IPS-NIHi7 (cell line): ENCODE results near the gene IRS2.
"Not testable (repeated sequence)": the region's sequence is repeated elsewhere in the genome, so short reads cannot be mapped to it uniquely, and the experiment has no call there.

Experiments used
- DNase-seq: peaks from one replicate; pipeline ENCODE4 v3.0.0; 2012; ENCODE audit warnings: mixed read lengths; ENCODE audit errors: extremely low spot score

IRS2 gene

GRCh38 chr13:109786457-109787134 lies at the start of gene IRS2:
IRS2 (minus strand) TSS chr13:109786583; CDS start chr13:109786053, 530 bp downstream.
- peak; percentile 83 for DNase-seq

GRCh38 chr13:109834973-109835720 lies 48.8 kb upstream of the IRS2 start:
- no peak for DNase-seq

GRCh38 chr13:109833940-109834339 lies 47.6 kb upstream of the IRS2 start:
- no peak for DNase-seq

GRCh38 chr13:109833071-109833470 lies 46.7 kb upstream of the IRS2 start:
- no peak for DNase-seq

- DNase-seq, result not testable (repeated sequence)
Observed at GRCh38 chr13:109828591-109829316, 42.4 kb upstream of the IRS2 start.

GRCh38 chr13:109823201-109823600 lies 36.8 kb upstream of the IRS2 start:
- not testable (repeated sequence) for DNase-seq

GRCh38 chr13:109821103-109821502 lies 34.7 kb upstream of the IRS2 start:
- no peak for DNase-seq

- no peak for DNase-seq
Observed at GRCh38 chr13:109819874-109820273, 33.5 kb upstream of the IRS2 start.

- DNase-seq, result no peak
Observed at GRCh38 chr13:109818886-109819285, 32.5 kb upstream of the IRS2 start.

GRCh38 chr13:109817591-109818535 lies 31.5 kb upstream of the IRS2 start:
- DNase-seq, result no peak

GRCh38 chr13:109816808-109817203 lies 30.4 kb upstream of the IRS2 start:
- no peak for DNase-seq

- DNase-seq, result no peak
Observed at GRCh38 chr13:109816112-109816807, 29.9 kb upstream of the IRS2 start.

GRCh38 chr13:109815651-109816050 lies 29.3 kb upstream of the IRS2 start:
- no peak for DNase-seq

GRCh38 chr13:109813663-109814062 lies 27.3 kb upstream of the IRS2 start:
- DNase-seq, result no peak

- DNase-seq, result no peak
Observed at GRCh38 chr13:109812382-109812781, 26.0 kb upstream of the IRS2 start.

- no peak for DNase-seq
Observed at GRCh38 chr13:109810761-109811510, 24.6 kb upstream of the IRS2 start.

- DNase-seq, result no peak
Observed at GRCh38 chr13:109809216-109809932, 23.0 kb upstream of the IRS2 start.

GRCh38 chr13:109807345-109807744 lies 21.0 kb upstream of the IRS2 start:
- DNase-seq, result no peak

GRCh38 chr13:109804654-109805053 lies 18.3 kb upstream of the IRS2 start:
- no peak for DNase-seq
